Stimulated activated CD4-positive, alpha-beta T cell treated with anti-CD3 and anti-CD28 coated beads, Interleukin-15, amount 100 ng/mL, for 1 hour (primary cell): ENCODE measurements around the gene GPR142.

Experiments
- DNase-seq, 2 donors: peaks; one replicate each; pipeline ENCODE4 v3.0.0-alpha.2; 2020; ENCODE audit warnings: low read depth in 1 of 2, low spot score in 1 of 2

GPR142 gene, protein sequence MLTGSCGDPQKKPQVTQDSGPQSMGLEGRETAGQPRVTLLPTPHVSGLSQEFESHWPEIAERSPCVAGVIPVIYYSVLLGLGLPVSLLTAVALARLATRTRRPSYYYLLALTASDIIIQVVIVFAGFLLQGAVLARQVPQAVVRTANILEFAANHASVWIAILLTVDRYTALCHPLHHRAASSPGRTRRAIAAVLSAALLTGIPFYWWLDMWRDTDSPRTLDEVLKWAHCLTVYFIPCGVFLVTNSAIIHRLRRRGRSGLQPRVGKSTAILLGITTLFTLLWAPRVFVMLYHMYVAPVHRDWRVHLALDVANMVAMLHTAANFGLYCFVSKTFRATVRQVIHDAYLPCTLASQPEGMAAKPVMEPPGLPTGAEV

DNA sequence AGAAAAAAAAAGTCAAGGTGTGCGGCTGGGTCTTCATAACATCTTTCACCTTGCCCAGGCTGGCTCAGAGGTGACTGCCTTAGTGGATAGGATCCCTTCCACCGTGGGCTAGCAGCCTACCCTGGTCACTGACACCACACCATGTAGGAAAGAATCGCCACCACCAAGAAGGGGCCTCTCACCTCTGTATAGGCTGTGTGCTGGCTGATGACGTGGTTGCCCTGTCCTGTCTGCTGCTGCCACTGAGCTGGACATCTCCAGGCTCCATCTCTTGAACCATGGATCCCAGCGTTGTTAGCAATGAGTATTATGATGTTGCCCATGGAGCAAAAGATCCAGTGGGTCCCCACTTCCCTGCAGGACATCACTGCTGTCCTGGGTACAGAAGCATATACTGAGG, at the start of gene GPR142:
Gene GPR142, plus strand, starts transcription at position 301 of the 400 bp plus-strand sequence. CDS start 2,035 bp downstream, outside the sequence.
- DNase-seq = no peak

DNA sequence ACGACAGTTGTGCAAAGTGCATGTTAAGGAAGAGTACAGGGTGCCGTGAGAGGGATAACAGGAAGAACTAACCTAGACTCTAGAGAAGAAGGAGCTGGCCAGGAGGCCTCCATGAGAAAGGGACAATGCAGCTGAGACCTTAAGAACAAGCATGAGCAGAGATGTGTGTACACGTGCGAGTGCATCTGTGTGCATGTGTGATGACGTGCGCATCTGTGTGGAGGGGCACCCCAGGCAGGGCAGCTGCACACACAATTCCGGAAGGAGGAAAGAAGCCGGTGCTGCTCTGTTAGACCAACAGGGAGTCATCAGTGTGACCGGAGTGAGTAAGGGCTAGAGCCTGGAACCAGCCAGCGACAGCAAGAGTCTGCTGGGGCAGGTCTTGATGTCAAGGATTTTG, 48.9 kb upstream of the GPR142 start:
- DNase-seq = no peak

GRCh38 chr17:74324521-74324920, 42.8 kb upstream of the GPR142 start:
- DNase-seq = no peak

GRCh38 chr17:74325376-74325742, 41.9 kb upstream of the GPR142 start:
- DNase-seq = no peak

DNA sequence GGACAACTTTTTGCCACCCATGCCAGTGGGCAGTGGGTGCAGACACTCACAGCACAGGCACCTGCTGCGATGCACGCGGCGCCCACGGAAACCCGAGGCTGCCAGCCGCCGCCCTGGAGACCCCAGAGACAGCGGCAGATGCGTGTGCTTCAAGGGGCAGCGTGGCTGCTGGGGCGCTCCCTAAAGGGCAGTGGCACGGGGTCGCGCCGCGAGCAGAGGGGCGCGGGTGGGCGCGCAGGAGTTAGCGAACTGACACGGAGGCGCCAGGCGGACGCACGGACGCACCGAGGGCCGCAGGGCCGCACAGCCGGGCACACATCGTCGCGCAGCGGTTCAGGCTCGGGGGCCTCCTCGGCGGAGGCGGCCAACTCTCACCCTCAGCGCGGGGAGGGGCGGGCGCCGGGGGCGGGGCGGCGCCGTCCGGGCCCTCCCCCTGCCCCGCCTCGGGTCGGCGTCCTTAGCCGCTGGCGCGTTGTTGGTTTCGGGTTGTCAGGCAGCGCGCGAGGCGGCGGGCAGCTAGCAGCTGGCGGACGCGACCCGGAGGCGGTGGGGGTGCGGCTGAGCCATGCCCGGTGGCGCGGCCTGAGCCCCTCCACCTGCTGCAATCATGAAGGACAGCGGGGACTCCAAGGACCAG, 41.4 kb upstream of the GPR142 start, which contains the start of gene KIF19:
Gene KIF19, plus strand, starts transcription at position 484 of the 637 bp plus-strand sequence. Its CDS starts 124 bp downstream, at position 608.
- DNase-seq = peak; percentile 32 to 41

DNA sequence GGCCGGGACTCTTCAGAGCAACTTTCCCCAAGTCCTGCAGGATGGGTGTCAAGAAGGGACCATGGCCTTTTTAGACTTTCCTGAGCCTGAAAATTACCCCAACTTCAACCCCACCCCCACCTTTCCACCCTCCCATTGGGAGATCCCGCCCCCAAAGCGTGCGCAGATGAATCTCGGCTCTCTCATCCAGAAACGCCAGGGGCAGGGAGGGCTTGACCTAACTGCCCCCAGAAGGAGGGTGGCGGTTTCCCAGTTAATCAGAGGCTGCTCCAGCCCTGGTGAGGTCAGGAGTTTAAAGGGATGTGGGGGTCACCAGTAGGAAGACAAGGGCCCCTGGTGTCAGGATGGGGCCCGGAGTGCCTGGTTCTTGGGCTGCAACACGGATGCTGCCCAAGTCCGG, 40.8 kb upstream of the GPR142 start:
- DNase-seq = no peak

DNA sequence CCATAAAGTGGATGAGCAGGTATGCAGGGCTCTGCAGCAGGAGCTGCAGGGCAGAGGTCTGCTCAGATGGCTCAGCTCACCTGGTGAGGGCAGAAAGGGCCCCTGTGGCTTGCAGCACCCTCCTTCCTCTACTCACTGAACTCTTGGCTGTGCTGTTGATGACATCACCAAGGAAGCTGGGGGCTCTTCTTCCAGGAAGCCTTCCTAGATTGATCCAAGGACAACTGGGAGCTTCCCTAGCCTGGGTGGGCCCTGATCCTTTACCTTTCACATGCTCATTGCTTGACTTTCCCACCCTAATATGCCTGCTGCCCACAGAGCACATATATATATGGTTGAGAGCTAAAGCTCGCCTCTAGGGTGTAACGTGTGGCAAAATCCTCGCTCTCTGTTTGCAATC, 38.8 kb upstream of the GPR142 start:
- no peak for DNase-seq

- no peak for DNase-seq
Observed at GRCh38 chr17:74329378-74329777, 37.9 kb upstream of the GPR142 start.

- DNase-seq = no peak
Observed at GRCh38 chr17:74330446-74330845, 36.9 kb upstream of the GPR142 start.

DNA sequence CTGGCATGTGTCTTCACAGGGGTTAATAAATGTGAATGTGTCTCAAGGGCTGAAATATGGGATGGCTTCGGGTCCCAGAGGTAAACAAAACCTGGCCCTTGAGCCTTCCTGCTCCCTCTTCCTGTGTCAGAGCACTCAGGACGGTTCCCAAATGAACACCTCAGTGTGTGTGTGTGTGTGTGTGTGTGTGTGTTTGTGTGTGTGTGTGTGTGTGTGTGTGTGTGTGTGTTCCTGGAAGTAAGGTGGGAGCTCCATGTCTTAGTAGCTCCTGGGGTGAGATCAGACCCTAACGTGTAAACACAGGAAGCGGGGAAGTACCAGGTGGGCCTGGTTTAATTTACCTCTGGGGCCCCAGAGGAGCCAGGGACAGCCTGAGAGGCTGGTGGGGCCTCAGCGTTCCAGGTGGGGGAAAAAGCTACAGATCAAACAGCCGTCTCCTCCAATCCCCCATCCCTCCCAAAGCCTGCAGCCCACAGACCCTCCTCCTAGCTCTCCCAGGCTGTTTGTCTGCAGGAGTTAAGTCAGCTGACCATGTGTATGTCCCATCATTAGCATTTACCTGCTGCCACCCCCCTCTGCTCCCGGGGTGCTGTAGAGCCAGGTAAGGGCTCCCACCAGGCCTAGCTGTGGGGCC, 35.2 kb upstream of the GPR142 start:
- DNase-seq = no peak

GRCh38 chr17:74332763-74333283, 34.5 kb upstream of the GPR142 start:
- no peak for DNase-seq

- no peak for DNase-seq
Observed at GRCh38 chr17:74334393-74335039, 32.8 kb upstream of the GPR142 start.

DNA sequence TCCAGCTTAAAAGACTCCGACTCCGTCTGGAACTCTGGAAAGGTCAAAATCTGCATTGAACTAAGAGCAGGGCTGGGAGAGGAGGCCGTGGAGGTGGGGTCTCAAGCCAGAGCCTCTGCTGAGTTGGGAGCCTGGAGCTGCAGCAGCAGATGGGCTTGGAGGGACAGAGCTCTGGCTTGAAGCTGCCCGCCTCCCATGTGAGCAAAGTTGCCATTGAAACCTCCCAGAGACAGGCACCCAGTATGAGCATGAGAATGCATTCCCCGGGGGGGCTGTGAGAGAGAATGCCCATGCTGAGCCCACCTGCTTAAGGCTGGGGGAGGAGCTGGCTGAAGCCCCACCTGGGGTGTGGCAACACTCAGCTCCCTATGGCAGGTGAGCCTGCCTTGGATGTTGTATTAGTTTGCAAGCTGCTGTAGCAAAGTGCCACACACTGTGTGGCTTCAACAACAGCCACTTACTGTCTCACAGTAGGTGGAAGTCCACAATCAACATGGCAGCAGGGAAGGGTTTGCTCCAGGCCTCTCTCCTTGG, 31.7 kb upstream of the GPR142 start:
- no peak for DNase-seq

DNA sequence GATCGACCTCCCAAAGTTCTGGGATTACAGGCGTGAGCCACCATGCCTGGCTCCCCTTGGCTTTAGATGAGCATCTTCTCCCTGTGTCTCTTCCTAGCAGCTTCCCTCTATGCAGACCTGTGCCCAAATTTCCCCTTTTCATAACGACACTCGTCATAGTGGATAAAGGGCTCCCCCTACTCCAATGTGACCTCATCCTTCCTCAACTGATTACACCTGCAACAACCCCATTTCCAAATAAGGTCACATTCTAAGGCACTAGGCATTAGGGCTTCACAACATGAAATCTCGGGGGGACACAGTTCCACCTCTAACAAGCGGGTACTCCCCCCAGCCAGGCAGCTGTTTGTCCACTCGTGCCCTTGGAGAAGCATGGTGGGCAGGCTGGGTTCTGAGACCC, 31.0 kb upstream of the GPR142 start:
- DNase-seq = no peak

DNA sequence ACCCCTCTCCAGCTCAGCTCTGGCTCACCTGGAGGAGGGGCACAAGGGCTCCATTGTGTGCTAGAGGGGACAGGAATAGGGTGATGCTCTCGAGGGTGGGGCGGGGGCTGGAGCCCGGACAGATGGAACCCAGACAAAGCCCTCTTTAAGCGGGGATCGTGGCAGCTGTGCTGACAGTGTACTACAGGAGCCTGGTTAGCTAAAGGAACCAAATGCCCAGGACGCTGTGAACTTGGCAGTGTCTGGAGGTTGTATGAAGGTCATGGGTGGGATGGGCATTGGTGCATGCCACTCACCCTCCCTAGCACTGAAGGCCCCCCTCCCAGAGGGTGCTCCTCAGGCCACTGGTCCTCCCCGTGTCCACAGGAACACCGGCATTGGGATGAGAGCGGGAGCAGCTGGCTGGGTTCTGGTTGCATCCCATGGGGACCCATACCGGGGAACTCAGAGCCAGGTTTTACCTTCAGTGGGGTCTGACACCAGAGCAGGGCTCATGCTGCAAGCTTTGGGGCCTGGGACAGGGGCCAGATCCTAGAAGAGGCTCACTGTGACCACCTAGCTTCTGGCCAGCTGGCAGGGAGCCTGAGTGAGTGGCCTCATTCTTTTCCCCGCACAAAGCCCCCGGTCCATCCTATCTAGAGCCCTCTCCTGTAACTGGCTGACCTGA, 29.3 kb upstream of the GPR142 start:
- no peak for DNase-seq

- no peak for DNase-seq
Observed at GRCh38 chr17:74339537-74340195, 27.6 kb upstream of the GPR142 start.

DNA sequence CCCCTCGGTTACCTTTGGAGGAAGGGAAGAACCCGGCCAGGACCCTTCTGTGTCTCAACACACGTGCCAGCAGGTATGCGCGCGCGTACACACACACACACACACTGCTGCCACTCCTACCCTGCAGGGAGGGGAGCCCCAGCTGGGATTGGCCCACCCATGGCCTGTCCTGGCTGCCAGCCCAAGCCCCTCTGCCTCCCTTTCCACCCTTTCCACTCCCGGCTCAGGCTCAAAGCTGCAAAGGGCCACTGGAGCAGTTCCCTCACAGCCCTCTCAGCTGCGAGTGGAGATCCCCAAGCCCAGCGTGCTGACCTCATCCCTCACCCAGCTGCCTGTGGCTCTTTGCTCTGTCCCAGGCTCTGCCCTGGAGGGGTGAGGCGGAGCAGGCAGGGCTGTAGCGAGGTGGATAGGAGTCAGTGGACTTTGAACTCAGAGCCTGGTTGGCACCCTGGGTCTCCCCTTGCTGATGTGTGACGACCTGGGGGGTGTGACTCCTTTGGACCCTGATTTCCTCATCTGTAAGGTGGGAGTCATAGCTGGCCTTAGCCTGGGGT, 26.8 kb upstream of the GPR142 start:
- no peak for DNase-seq

GRCh38 chr17:74342224-74342623, 25.1 kb upstream of the GPR142 start:
- no peak for DNase-seq

GRCh38 chr17:74343121-74343520, 24.2 kb upstream of the GPR142 start:
- no peak for DNase-seq
